Lower leg skin (tissue), 3 donors: Measurements from ENCODE around the gene MTUS2.

Source experiments
- CTCF ChIP-seq, 3 donors: fragments of 450-650 bp; IDR thresholded peaks; one replicate each; pipeline ENCODE4 v1.5.1; 2016; ENCODE audit warnings: antibody characterized with exemption in 3 of 3, mild to moderate bottlenecking in 3 of 3, moderate library complexity in 2 of 3
- POLR2A ChIP-seq, 2 donors: fragments of 450-650 bp; IDR thresholded peaks; one replicate each; pipeline ENCODE4 v1.6.1; 2016 to 2017; ENCODE audit warnings: antibody characterized with exemption in 2 of 2, mild to moderate bottlenecking in 1 of 2, moderate library complexity in 1 of 2

- TF ChIP-seq CTCF (IDR thresholded peaks at IDR 0.05): no peak
- TF ChIP-seq POLR2A (IDR thresholded peaks at IDR 0.05): no peak
Observed at GRCh38 chr13:29108068-29108786, 288.1 kb downstream of the MTUS2 start.
